ENCODE results near the gene UBE3D.

GRCh38 chr6:82957868-82958245 lies 107.8 kb downstream of the UBE3D start:
- TF ChIP-seq CTCF (conservative IDR thresholded peaks at IDR 0.05) (no peak), ZFX (IDR thresholded peaks at IDR 0.05) (no peak)
